A549 (cell line): ENCODE data around the gene CACNB3. TPM values are rescaled to one million over a fixed set of nuclear protein-coding genes. Genes with fewer than 3 reads are reported as not detected.

Experiments
- ATAC-seq, 2 experiments: fragments of 200-7000 bp in 1 of 2; fragments of >200 bp in 1 of 2; cut with Nextera tagmentation in 1 of 2; cut with Tn5 transposase in 1 of 2; 3 replicates each; pipeline versions ENCODE4 v1.8.0 to v1.9.1; 2018 to 2020; ENCODE audit warnings: mild to moderate bottlenecking in 1 of 2, moderate library complexity in 1 of 2
- CTCF ChIA-PET: fragments of 300-600 bp; sonication (Branson Sonifier 250); formaldehyde crosslinking; extraction: SDS; loops from one replicate; lab custom pipeline; 2021; ENCODE audit warnings: antibody characterized with exemption, inconsistent platforms; lab: Yijun Ruan, JAX
- POLR2A ChIA-PET: fragments of 350-600 bp; formaldehyde crosslinking; extraction: SDS; loops from one replicate; lab custom pipeline; 2021; ENCODE audit warnings: antibody characterized with exemption, inconsistent platforms; lab: Yijun Ruan, JAX
- DNase-seq, 2 experiments: peaks; one replicate each; pipeline versions ENCODE4 v3.0.0 to v3.0.0-alpha.2; 2011 to 2016; ENCODE audit warnings: low read depth in 1 of 2, low spot score in 1 of 2
- FAIRE-seq: peaks from 2 replicates; lab custom pipeline; 2011; peaks lifted over from hg19 to GRCh38; lab: Jason Lieb, UNC
- H3K27ac ChIP-seq, 2 experiments: fragments of >200 bp; sonication (Bioruptor Twin); formaldehyde crosslinking; 3 replicates each; pipeline ENCODE4 v1.5.1; 2016 to 2017
- H3K4me1 ChIP-seq: fragments of >200 bp; sonication (Bioruptor Twin); formaldehyde crosslinking; 3 replicates; pipeline ENCODE4 v1.6.1; 2016
- H3K4me2 ChIP-seq: fragments of >200 bp; sonication (Bioruptor Twin); formaldehyde crosslinking; 3 replicates; pipeline ENCODE4 v1.6.1; 2016
- H3K4me3 ChIP-seq: fragments of >200 bp; sonication (Bioruptor Twin); formaldehyde crosslinking; 3 replicates; pipeline ENCODE4 v1.5.1; 2016
- H3K9me3 ChIP-seq: fragments of >200 bp; sonication (Bioruptor Twin); formaldehyde crosslinking; 3 replicates; pipeline ENCODE4 v1.6.1; 2016
- CEBPB ChIP-seq, 2 experiments: fragments of >200 bp in 1 of 2; sonication (Bioruptor Twin) in 1 of 2; formaldehyde crosslinking in 1 of 2; IDR thresholded peaks; 2 replicates each; pipeline ENCODE4 v1.6.1; 2012 to 2016
- ESRRA ChIP-seq: fragments of 150-350 bp; IDR thresholded peaks from 2 replicates; pipeline ENCODE4 v1.6.1; 2014; ENCODE audit warnings: mild to moderate bottlenecking, low read length, borderline replicate concordance
- FOSB ChIP-seq: fragments of 250-450 bp; sonication (Bioruptor Pico); IDR thresholded peaks from 2 replicates; pipeline ENCODE4 v1.5.0; 2020; ENCODE audit warnings: mild to moderate bottlenecking, moderate library complexity
- HOXA7 ChIP-seq: fragments of 250-450 bp; sonication (Bioruptor Pico); IDR thresholded peaks from 2 replicates; pipeline ENCODE4 v1.5.0; 2020; ENCODE audit warnings: mild to moderate bottlenecking, moderate library complexity
- HOXB5 ChIP-seq: fragments of 250-450 bp; sonication (Bioruptor Pico); IDR thresholded peaks from 2 replicates; pipeline ENCODE4 v1.5.0; 2020; ENCODE audit warnings: mild to moderate bottlenecking, moderate library complexity
- KDM1A ChIP-seq: fragments of 200-600 bp; sonication (generic); IDR thresholded peaks from 2 replicates; pipeline ENCODE4 v1.6.1; 2016; ENCODE audit warnings: low read depth, mild to moderate bottlenecking
- RARB ChIP-seq: fragments of 250-450 bp; sonication (Bioruptor Pico); IDR thresholded peaks from 2 replicates; pipeline ENCODE4 v1.8.0; 2021; ENCODE audit warnings: mild to moderate bottlenecking, moderate library complexity
- RCOR1 ChIP-seq: fragments of 150-350 bp; IDR thresholded peaks from 2 replicates; pipeline ENCODE4 v1.6.1; 2014; ENCODE audit warnings: antibody characterized with exemption, low read length, low read depth
- REST ChIP-seq: fragments of 200-600 bp; sonication (generic); IDR thresholded peaks from 2 replicates; pipeline ENCODE4 v1.6.1; 2016; ENCODE audit warnings: antibody characterized with exemption, mild to moderate bottlenecking, moderate library complexity
- TP53 ChIP-seq: fragments of 250-450 bp; sonication (Bioruptor Pico); IDR thresholded peaks from 2 replicates; pipeline ENCODE4 v1.5.0; 2021; ENCODE audit warnings: mild to moderate bottlenecking, moderate library complexity
- USF2 ChIP-seq: fragments of 450-650 bp; IDR thresholded peaks from 2 replicates; pipeline ENCODE4 v1.6.1; 2014; ENCODE audit warnings: antibody characterized with exemption
- ZC3H11A ChIP-seq: fragments of 450-650 bp; IDR thresholded peaks from 2 replicates; pipeline ENCODE4 v1.6.1; 2014; ENCODE audit warnings: antibody characterized with exemption, mild to moderate bottlenecking
- ZFP36 ChIP-seq: fragments of 450-650 bp; IDR thresholded peaks from 2 replicates; pipeline ENCODE4 v1.6.1; 2014; ENCODE audit warnings: borderline replicate concordance; ENCODE audit not compliant: partially characterized antibody
- WGBS: methylation state at CpG from one replicate; pipeline ENCODE4 v1.1.6; 2017; ENCODE audit errors: missing lambda C conversion rate; 5-methylcytosine and 5-hydroxymethylcytosine counted together
- polyA plus RNA-seq, 4 experiments: library from polyadenylated mRNA; depleted of rRNA in 3 of 4; stranded (reverse); fragments of >200 nt; fragmentation: RNase III in 1 of 4; extraction: RNeasy Plus Mini Kit Qiagen cat#74134 plus additional on column Dnase treatment in 1 of 4; gene quantifications; 2 replicates in 3 of 4; 3 replicates in 1 of 4; pipeline ENCODE4 v1.2.3, GENCODE V29; 2011 to 2017

CACNB3 gene
- polyA plus RNA-seq, 2 of the 4 experiments (the other 2 are of a cell fraction) = 12.9 to 23.9 TPM

- no peak overlapping the region for H3K4me3 ChIP-seq
- no peaks in the 10 kb centered on the region for H3K9me3 ChIP-seq
- H3K4me1 ChIP-seq = peaks cover 11% of the 10 kb centered on the region
- TF ChIP-seq KDM1A (no peak), HOXB5 (CRISPR knock-in tag) (no peak)
- ChIA-PET POLR2A (no interaction called here), CTCF (interaction anchor here (0.6 to 7.4 kb wide), 5 partner anchors 8 to 293 kb away, joined by 4 to 61 read pairs (median 6); no protein-coding TSS in a partner anchor)
- ATAC-seq (no peak), FAIRE-seq (no peak), DNase-seq (no peak)
- 97% methylated on average over 57 of the region's 63 CpGs for WGBS
- no peak overlapping the region for H3K4me2 ChIP-seq
- no peak overlapping the region for H3K27ac ChIP-seq
These were observed 35.6 kb upstream of the CACNB3 start for GRCh38 chr12:48782457-48783395.

- 92% methylated on average over 4 of the region's 4 CpGs for WGBS
- FAIRE-seq = no peak
- no peak for DNase-seq
These were observed 34.9 kb upstream of the CACNB3 start for GRCh38 chr12:48783432-48783831.

More at GRCh38 chr12:48783432-48783831, 34.9 kb upstream of the CACNB3 start:
- no peak overlapping the region for H3K4me2 ChIP-seq
- ChIA-PET CTCF (interaction anchor here (1.1 to 7.4 kb wide), 4 partner anchors 9 to 31 kb away, joined by 4 to 61 read pairs (median 8); no protein-coding TSS in a partner anchor), POLR2A (no interaction called here)
- H3K27ac ChIP-seq = no peak overlapping the region
- no peak for ATAC-seq
- H3K4me1 ChIP-seq = peaks cover 14% of the 10 kb centered on the region
- no peaks in the 10 kb centered on the region for H3K9me3 ChIP-seq
- H3K4me3 ChIP-seq = no peak overlapping the region
- TF ChIP-seq FOSB (CRISPR knock-in tag) (no peak), CEBPB (IDR thresholded peaks at IDR 0.05) (no peak), ESRRA (no peak), ZFP36 (no peak), RARB (CRISPR knock-in tag) (no peak), HOXA7 (CRISPR knock-in tag) (no peak), REST (no peak), TP53 (CRISPR knock-in tag) (no peak), RCOR1 (no peak), ZC3H11A (no peak), USF2 (no peak)
